Measurements from ENCODE around the gene RASGRP3.

RASGRP3 gene

DNA sequence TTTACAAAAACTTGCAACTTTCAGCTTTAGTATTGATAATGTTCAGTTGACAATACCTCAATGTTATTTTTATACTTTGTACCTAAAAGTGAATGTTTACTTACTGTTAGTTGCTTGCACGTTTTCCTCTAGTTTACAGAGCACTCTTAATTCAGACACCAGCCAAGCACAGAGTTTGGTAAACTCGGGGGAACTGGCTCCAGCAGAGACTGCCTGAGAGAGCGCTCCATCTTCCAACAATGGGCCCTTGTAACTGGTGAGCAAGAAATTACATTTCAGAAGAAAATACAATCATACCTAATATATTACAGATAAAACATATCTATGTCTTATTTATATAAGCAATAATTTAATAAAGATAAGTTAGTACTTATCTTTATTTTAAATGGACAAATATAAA is 118.9 kb downstream of the RASGRP3 start:
- DNase-seq: no peak

GRCh38 chr2:33597026-33597425 is 120.6 kb downstream of the RASGRP3 start:
- DNase-seq: no peak

DNA sequence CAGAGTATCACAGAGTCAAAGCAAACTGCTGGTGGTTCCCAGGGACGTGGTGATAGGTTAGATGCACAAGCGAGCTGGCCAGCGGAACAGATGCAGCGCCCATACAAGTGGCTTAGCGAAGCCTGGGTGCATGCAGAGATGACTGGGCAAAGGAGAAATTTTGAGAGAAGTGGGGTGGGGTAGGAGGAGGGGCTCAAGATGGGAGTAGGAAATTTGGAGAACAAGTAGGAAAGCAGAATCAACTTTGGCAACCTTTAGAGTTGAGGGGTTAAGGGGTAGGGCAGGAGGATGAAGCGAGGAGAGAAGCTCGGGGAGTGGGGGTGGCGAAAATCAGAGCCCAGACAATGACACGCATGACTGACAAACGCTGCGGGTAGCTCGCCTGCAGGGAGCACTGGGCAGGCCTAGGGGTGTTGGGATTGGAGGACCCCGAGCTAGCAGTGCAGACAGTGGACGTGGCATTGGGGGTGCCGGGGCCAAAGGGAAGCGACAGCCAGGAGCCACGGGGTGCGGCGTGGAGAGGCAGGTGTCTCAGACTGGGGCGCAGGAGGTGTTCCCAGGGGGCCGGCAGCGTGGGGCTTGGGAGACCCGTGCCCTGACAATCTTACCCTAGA is 122.2 kb downstream of the RASGRP3 start:
- DNase-seq: no peak

DNA sequence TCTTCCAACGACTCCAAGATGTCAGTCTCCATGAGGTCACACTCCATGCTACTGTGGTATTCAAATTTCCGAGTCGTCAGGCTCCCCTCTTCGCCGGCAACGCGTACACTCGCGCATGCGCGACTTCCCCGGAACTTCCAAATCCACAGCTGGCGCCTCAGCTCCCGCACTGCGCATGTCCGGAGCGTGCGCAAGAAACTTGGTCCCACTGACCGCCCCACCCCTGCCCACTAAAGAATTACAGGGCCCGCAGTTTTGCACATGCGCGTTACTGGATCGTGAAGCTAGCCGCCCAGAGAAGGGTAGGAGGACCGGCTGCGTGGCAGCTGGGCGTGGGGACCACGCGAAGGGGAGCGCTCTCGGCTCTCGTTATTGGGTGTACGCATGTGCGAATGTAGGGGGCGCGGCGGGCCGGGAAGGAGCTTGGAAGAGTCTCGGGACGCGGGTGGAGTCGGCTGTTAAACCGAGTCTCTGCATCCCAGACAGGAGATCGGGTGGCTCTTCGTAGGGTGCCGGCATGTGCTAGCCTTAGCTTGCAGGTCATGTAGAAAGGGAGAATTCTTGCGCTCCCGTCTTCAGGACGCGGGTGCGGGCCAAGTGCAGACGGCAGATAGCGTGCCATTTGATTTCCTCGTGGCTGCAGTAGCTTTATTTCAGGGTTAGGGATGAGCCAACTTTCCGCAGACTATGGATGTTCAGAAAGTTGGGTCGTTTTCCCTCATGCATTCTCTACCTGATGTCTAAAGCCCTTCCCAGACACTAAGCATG is 122.9 kb downstream of the RASGRP3 start, which contains the start of gene FAM98A:
Gene FAM98A (minus strand): TSS at position 125 of the 768 bp plus-strand sequence. CDS start 78 bp downstream, at position 47.
- peak; percentile 99 for DNase-seq

- DNase-seq: no peak
Observed at GRCh38 chr2:33599943-33600192, 123.4 kb downstream of the RASGRP3 start.

DNA sequence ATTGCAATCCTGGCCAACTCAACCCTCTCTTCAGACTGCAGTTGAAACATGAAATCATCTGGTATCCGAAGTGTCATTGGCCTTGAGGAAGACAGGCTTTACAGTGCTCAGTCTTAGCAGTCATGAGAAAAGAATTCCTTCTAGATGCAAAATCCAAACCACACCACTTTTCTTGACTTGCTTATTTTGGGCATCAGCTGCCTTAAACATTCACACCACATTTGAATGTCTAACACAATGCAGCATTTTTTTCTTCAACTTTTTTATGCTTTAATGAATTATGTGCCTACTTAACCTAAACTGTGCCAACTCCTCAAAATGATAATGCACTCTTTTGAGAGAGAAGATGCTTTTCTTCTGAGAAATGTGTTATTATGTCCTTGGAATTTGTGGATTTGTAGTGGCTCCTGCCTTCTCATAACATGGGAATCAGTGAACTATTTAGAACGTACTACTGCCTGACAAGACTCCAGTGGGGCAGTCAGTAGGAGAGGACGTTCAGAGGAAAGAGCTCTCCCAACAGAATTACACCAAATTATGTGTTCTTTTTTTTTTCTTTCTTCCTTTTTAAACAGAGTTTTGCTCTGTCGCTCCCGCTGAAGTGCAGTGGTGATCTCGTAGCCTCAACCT is 125.9 kb downstream of the RASGRP3 start:
- no peak for DNase-seq

DNA sequence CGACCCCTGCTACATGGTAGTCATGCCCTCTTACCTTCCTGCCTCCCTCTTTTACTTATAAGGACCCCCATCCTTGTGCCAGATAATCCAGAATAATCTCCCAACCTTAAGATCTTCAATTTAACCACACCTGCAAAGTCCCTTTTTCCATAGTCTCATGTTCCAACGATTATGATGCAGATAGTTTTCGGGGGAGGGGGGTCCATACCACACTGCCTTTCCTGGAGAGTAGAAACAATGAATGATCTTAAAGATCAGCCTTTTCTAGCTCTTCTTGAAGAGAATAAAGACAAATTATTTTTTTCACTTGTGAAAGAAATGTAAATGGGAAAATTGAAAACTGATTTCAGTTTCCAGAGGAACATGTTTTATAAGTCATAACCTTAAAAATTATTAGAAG is 127.0 kb downstream of the RASGRP3 start:
- DNase-seq: no peak

DNA sequence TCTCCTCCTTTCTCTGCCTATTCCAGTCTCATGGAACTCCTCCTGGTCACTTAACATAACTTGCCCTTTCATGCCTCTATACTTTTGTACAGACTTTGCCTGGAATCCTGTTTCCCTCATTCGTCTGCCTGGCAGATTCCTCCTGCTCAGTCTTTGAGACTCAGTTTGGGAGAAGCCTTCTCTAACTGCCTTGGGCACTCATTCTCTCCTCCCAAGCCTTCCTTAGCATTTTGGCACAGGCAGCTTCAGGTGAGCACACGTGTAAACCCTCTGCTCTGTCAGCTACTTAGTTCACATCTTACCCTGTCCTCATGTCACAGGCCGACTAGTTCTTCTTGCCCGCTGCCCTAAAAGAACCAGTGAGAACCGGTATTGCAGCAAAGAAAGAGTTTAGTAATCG is 128.6 kb downstream of the RASGRP3 start:
- DNase-seq: no peak

DNA sequence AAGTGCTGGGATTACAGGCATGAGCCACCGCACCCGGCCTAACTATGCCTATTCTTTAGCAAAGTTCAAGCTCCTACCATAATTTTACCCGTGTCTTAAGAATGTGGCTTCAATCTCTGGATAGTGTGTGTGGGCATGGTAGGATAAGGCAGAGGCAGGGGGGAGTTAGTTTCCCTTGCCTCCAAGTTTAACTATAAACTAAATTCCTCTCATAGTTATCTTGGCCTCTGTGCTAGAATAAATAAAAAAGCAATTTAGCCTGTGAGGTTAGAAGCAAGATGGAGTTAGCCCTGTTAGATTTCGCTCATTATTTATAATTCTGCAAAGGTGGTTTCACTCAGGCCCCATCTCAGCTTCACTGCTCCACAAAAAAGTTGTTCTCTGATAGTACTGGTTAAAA is 129.7 kb downstream of the RASGRP3 start:
- DNase-seq: no peak

DNA sequence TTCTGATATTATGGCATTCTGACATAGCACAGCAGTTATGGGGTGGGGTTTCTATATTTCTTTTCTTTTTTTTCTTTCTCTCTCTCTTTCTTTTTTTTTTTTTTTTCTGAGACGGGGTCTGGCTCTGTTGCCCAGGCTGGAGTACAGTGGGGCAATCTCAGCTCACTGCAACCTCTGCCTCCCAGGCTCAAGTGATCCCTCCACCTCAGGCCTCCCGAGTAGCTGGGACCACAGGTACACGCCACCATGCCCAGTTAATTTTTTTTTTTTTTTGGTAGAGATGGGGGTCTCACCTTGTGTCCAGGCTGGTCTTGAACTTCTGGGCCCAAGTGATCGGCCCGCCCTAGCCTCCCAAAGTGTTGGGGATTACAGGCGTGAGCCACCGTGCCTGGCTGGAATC is 130.2 kb downstream of the RASGRP3 start:
- no peak for DNase-seq

GRCh38 chr2:33607251-33607721 is 130.8 kb downstream of the RASGRP3 start:
- no peak for DNase-seq

- no peak for DNase-seq
Observed at GRCh38 chr2:33607905-33608304, 131.5 kb downstream of the RASGRP3 start.

- DNase-seq: no peak
Observed at GRCh38 chr2:33614190-33614589, 137.7 kb downstream of the RASGRP3 start.
